Osteoblast (primary cell): ENCODE data around the gene LRBA. TPM values are rescaled to one million over a fixed set of nuclear protein-coding genes. Genes with fewer than 3 reads are reported as not detected.

Experiments
- DNase-seq: peaks from one replicate; pipeline ENCODE4 v3.0.0; 2011; ENCODE audit warnings: low spot score, mixed read lengths; ENCODE audit not compliant: insufficient read length; ENCODE audit errors: missing footprints
- H2AFZ ChIP-seq: 2 replicates; pipeline ENCODE4 v1.6.0; 2011; ENCODE audit warnings: mild to moderate bottlenecking, low read length
- H3K27ac ChIP-seq: 2 replicates; pipeline ENCODE4 v1.5.1; 2011; ENCODE audit warnings: mild to moderate bottlenecking, low read depth, low read length, moderate library complexity
- H3K27me3 ChIP-seq: 2 replicates; pipeline ENCODE4 v1.6.0; 2012; ENCODE audit warnings: mild to moderate bottlenecking, control low read depth, inconsistent platforms, low read length, moderate library complexity; ENCODE audit not compliant: insufficient read depth
- H3K36me3 ChIP-seq: 2 replicates; pipeline ENCODE4 v1.5.1; 2011; ENCODE audit warnings: mild to moderate bottlenecking, low read length, control low read depth, moderate library complexity; ENCODE audit not compliant: insufficient read depth
- H3K4me1 ChIP-seq: 2 replicates; pipeline ENCODE4 v1.5.1; 2011; ENCODE audit warnings: mild to moderate bottlenecking, low read length, control low read depth, moderate library complexity; ENCODE audit not compliant: insufficient read depth
- H3K4me2 ChIP-seq: 2 replicates; pipeline ENCODE4 v1.6.0; 2011; ENCODE audit warnings: mild to moderate bottlenecking, low read length; ENCODE audit not compliant: insufficient read depth
- H3K4me3 ChIP-seq: fragments of 200-600 bp; sonication (generic); 3 replicates; pipeline ENCODE4 v1.5.1; 2012; ENCODE audit warnings: mild to moderate bottlenecking, low read length, inconsistent platforms; ENCODE audit not compliant: insufficient read depth
- H3K79me2 ChIP-seq: 2 replicates; pipeline ENCODE4 v1.6.0; 2012; ENCODE audit warnings: mild to moderate bottlenecking, low read length, control low read depth, inconsistent platforms; ENCODE audit not compliant: insufficient read depth
- H3K9me3 ChIP-seq: 2 replicates; pipeline ENCODE4 v1.5.1; 2011; ENCODE audit warnings: low read depth, low read length, control low read depth
- H4K20me1 ChIP-seq: 2 replicates; pipeline ENCODE4 v1.6.0; 2012; ENCODE audit warnings: mild to moderate bottlenecking, low read length, control low read depth; ENCODE audit not compliant: insufficient read depth
- total RNA-seq: library from RNA; depleted of rRNA; stranded (reverse); fragments of >200 nt; gene quantifications from 2 replicates; pipeline ENCODE4 v1.2.3, GENCODE V29; 2012
- TF ChIP-seq, protein P1 (sequence below): IDR thresholded peaks from 2 replicates; pipeline ENCODE4 v1.5.1; 2011; ENCODE audit warnings: mild to moderate bottlenecking, low read depth, low read length, moderate library complexity; ENCODE audit errors: extremely low read depth

LRBA gene
- total RNA-seq, 1 donor, result 67.3 TPM

DNA sequence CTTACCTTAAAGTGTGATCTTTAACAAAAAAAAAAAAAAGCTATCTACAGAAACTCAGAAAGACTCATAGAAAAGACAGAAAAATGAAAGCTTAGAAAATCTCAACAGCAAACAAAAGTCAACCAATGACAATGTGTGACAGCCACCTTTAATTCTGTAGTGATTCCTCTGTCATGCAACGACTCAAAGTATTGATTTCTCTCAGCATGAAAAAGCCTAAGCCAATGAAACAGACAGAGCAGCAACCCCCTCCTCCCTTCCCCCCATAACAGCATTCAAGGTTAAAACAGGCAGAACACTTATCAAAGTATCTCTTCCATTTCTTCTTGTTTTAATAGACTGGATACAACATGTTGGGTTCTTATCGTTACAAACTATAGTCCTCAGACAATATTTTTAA is 320.6 kb downstream of the LRBA start:
- TF ChIP-seq, protein P1, sequence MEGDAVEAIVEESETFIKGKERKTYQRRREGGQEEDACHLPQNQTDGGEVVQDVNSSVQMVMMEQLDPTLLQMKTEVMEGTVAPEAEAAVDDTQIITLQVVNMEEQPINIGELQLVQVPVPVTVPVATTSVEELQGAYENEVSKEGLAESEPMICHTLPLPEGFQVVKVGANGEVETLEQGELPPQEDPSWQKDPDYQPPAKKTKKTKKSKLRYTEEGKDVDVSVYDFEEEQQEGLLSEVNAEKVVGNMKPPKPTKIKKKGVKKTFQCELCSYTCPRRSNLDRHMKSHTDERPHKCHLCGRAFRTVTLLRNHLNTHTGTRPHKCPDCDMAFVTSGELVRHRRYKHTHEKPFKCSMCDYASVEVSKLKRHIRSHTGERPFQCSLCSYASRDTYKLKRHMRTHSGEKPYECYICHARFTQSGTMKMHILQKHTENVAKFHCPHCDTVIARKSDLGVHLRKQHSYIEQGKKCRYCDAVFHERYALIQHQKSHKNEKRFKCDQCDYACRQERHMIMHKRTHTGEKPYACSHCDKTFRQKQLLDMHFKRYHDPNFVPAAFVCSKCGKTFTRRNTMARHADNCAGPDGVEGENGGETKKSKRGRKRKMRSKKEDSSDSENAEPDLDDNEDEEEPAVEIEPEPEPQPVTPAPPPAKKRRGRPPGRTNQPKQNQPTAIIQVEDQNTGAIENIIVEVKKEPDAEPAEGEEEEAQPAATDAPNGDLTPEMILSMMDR, result no peak
- no peak overlapping the region for H2AFZ ChIP-seq

DNA sequence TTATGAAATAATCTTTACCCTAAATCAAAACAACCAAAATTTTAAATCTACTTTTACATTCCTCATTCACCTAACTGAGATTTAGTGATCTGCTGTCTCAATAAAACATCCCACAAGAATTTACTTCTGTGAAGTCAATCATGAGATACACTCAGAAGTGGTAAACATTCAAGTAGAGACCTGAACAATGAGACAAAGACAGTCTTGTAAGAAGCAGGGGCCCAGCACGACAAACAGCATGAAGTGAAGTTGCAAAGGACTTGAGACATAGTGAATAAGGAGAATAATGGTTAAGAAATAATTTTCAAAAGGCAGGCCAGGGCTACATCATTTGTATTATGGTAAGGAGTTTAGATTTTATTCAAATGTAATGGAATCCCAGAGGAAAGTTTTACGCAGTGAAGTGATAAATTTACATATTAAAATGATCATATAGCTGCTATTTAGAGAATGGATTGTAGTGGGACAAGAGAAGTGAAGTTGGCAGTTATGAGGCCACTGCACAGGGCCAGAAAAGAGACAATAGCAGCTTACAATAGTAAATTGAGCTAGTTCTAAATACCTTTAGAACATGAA is 331.2 kb downstream of the LRBA start:
- Histone ChIP-seq H4K20me1 (no peaks in the 10 kb centered on the region), H3K4me1 (peaks cover 3% of the 10 kb centered on the region), H2AFZ (no peak overlapping the region), H3K4me3 (no peak overlapping the region), H3K27me3 (no peaks in the 10 kb centered on the region), H3K27ac (no peak overlapping the region), H3K4me2 (no peak overlapping the region), H3K79me2 (no peaks in the 10 kb centered on the region), H3K36me3 (no peaks in the 10 kb centered on the region), H3K9me3 (no peaks in the 10 kb centered on the region)
- TF ChIP-seq, protein P1, result no peak
- DNase-seq, result no peak

More for the DNA sequence above, 320.6 kb downstream of the LRBA start:
- no peaks in the 10 kb centered on the region for H3K27me3 ChIP-seq
- no peak overlapping the region for H3K4me2 ChIP-seq
- no peak overlapping the region for H3K4me3 ChIP-seq
- H4K20me1 ChIP-seq, result no peaks in the 10 kb centered on the region
- no peak overlapping the region for H3K27ac ChIP-seq
- no peaks in the 10 kb centered on the region for H3K4me1 ChIP-seq
- no peaks in the 10 kb centered on the region for H3K79me2 ChIP-seq
- no peaks in the 10 kb centered on the region for H3K36me3 ChIP-seq
- H3K9me3 ChIP-seq, result no peaks in the 10 kb centered on the region
- DNase-seq, result peak; percentile 4

DNA sequence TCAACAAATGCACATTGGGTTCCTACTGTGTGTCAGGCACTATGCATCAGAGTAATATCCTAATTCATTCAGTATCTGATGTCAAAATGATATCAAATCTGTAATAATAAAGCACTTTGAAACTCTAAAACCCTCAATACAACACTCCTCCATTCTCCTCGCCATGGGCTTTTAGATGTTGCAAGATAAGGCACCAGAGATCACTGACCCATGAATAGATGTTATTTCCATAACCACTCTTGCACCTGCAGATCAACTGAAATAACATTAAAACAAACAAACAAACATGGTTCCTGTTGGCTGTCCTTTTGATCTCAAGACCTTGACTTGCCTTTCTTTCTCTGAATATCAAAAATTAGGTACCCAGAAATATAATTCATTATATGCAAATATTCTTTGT is 333.0 kb downstream of the LRBA start:
- no peak overlapping the region for H3K27ac ChIP-seq
- H2AFZ ChIP-seq, result no peak overlapping the region
- DNase-seq, result no peak
- no peaks in the 10 kb centered on the region for H3K9me3 ChIP-seq
- no peaks in the 10 kb centered on the region for H3K27me3 ChIP-seq
- no peak overlapping the region for H3K4me3 ChIP-seq
- H3K79me2 ChIP-seq, result no peaks in the 10 kb centered on the region
- TF ChIP-seq, protein P1, result no peak
- peaks cover 3% of the 10 kb centered on the region for H3K4me1 ChIP-seq
- no peaks in the 10 kb centered on the region for H3K36me3 ChIP-seq
- no peaks in the 10 kb centered on the region for H4K20me1 ChIP-seq
- H3K4me2 ChIP-seq, result no peak overlapping the region

- no peaks in the 10 kb centered on the region for H3K9me3 ChIP-seq
- TF ChIP-seq, protein P1, result no peak
- no peaks in the 10 kb centered on the region for H3K27me3 ChIP-seq
- H3K4me1 ChIP-seq, result peaks cover 3% of the 10 kb centered on the region
- H2AFZ ChIP-seq, result no peak overlapping the region
- H3K4me2 ChIP-seq, result no peak overlapping the region
- DNase-seq, result no peak
- no peaks in the 10 kb centered on the region for H4K20me1 ChIP-seq
- no peaks in the 10 kb centered on the region for H3K36me3 ChIP-seq
- H3K27ac ChIP-seq, result no peak overlapping the region
- no peak overlapping the region for H3K4me3 ChIP-seq
- H3K79me2 ChIP-seq, result no peaks in the 10 kb centered on the region
These were observed 334.0 kb downstream of the LRBA start for GRCh38 chr4:150681063-150681462.
